GM12864 (cell line): ENCODE results near the gene NANOGP8.

ENCODE experiments used
- DNase-seq: peaks from one replicate; pipeline ENCODE4 v3.0.0-alpha.2; 2011; ENCODE audit warnings: low read depth
- H3K4me3 ChIP-seq: 2 replicates; pipeline ENCODE4 v1.5.1; 2011; ENCODE audit warnings: mild to moderate bottlenecking, low read depth, low read length, control low read depth
- TF ChIP-seq, protein P1 (sequence below): IDR thresholded peaks from 2 replicates; pipeline ENCODE4 v1.5.1; 2011; ENCODE audit warnings: low read depth, mild to moderate bottlenecking, moderate library complexity, low read length, control low read depth, inconsistent platforms; ENCODE audit errors: missing control alignments

NANOGP8 gene

DNA sequence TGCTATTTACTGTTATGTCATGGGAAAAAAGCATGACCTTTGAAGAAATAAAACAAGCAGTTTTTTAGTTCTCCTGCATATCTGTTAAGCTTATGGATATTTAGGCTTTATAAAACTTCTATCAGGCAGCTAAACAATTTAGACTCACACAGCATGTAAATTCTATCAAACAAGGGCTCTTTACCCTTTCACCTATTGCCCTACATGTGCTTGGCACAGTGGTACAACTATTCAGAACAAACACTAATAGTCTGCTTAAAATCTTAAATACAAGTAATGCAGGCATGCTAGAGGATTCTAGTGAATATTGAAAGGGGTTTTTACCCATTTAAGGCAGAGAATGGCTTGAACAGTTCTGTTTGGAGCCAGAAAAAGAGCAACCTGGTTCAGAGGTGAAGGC, 23.4 kb upstream of the NANOGP8 start:
- no peak for DNase-seq
- TF ChIP-seq, protein P1, sequence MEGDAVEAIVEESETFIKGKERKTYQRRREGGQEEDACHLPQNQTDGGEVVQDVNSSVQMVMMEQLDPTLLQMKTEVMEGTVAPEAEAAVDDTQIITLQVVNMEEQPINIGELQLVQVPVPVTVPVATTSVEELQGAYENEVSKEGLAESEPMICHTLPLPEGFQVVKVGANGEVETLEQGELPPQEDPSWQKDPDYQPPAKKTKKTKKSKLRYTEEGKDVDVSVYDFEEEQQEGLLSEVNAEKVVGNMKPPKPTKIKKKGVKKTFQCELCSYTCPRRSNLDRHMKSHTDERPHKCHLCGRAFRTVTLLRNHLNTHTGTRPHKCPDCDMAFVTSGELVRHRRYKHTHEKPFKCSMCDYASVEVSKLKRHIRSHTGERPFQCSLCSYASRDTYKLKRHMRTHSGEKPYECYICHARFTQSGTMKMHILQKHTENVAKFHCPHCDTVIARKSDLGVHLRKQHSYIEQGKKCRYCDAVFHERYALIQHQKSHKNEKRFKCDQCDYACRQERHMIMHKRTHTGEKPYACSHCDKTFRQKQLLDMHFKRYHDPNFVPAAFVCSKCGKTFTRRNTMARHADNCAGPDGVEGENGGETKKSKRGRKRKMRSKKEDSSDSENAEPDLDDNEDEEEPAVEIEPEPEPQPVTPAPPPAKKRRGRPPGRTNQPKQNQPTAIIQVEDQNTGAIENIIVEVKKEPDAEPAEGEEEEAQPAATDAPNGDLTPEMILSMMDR = no peak
- no peak overlapping the region for H3K4me3 ChIP-seq

DNA sequence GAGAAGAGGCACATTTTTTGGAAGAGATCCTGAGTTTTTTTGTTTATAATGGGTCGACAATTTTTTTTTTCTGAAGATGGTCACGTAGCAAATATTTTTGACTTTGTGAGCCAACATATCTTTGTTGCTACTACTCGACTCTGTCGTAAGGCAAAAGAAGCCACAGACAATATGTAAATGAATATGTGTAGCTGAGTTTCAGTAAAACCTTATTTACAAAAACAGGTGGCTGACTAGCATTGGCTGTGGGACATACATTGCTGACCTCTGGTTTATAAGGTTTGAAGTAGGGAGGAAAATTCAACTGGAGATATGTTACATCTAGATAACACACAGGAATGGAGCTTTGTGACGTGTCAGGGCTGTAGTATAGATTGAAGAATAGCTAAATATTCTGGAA, 22.5 kb upstream of the NANOGP8 start:
- TF ChIP-seq, protein P1 = no peak
- no peak for DNase-seq
- H3K4me3 ChIP-seq = no peak overlapping the region

DNA sequence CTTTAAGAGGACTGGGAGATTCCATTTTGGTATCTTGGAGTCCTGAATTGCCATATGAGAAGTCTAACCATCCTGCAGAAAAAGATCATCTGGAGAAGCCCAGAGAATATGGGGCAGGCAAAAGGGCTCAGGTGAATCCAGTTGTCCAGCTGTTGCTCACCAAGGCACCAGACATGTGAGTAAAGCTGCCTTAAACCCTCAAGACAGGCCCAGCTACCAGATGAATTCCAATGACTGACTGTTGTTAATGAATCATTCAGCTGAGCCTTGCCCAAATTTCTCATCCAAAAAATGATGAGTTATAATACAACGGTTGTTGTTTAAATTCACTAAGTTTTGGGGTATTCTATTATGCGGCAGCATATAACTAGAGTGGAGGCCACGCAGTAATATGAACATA, 22.0 kb upstream of the NANOGP8 start:
- no peak for DNase-seq
- TF ChIP-seq, protein P1 = no peak
- no peak overlapping the region for H3K4me3 ChIP-seq

- TF ChIP-seq, protein P1 = no peak
- DNase-seq = no peak
- no peak overlapping the region for H3K4me3 ChIP-seq
Measured at GRCh38 chr15:35104526-35105147, 19.5 kb upstream of the NANOGP8 start.

DNA sequence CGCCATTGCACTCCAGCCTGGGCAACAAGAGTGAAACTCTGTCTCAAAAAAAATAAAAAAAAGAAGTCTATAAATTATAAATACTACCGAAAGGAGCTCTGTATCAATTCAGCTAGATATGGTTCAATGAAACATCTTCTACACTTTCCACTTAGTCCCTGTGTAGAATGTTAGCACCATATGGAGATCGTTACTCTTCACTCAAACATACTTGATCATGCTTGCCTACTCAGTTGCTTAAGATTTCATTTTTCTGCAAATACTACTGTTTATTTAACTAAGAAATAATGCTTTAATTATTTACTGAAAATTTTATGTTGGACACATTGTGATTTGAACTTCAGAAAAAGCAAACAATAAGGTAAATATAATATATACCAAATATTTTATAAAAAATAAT, 17.1 kb upstream of the NANOGP8 start:
- DNase-seq = no peak
- H3K4me3 ChIP-seq = no peak overlapping the region
- TF ChIP-seq, protein P1 = no peak

DNA sequence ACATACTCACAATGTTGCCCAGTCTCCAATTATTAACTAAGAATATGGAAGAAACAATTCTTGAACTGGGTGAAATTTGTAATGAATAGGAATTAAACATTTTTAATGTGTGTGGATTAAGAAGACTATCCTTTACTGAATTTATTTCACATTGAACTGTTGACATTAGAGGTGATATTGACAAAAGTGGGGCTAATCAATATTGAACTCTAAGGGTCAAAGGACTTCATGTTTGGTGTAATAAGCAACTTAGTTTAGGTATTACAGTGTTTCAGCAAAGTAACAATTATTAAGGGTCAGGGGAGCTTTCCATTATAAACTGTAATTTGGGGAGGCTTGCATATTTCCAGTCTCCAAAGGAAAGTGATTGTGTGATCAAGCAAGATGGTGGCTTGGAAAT, 16.2 kb upstream of the NANOGP8 start:
- no peak for DNase-seq
- TF ChIP-seq, protein P1 = no peak
- H3K4me3 ChIP-seq = no peak overlapping the region

DNA sequence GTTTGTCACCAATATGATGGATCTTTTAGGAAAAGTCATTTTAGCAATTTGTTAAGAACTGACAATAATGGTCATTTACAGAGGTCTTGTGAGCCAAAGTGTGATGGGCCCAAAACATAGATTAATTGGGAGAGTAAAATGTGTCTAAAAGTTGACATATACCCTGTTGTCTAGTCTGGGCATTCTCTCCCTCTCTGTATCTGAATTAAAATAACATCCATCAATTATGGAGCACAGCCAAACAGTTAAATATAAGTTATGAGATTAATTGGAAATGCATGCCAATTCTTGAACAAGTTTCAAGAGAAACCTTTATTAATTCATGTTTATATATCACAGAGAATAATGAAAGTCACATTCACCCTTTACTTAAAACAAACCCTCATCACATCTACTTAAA, 13.6 kb upstream of the NANOGP8 start:
- H3K4me3 ChIP-seq = no peak overlapping the region
- DNase-seq = no peak
- TF ChIP-seq, protein P1 = no peak
